ENCODE measurements around the gene CYB5A. TPM values are rescaled to one million over a fixed set of nuclear protein-coding genes. Genes with fewer than 3 reads are reported as not detected.
"Not testable (repeated sequence)": the region's sequence is repeated elsewhere in the genome, so short reads cannot be mapped to it uniquely, and the experiment has no call there.

CYB5A gene
- total RNA-seq, 4 donors from 2014 or later: 34.0 to 236 (median 173) TPM

GRCh38 chr18:74294526-74294925 lies 2.8 kb upstream of the CYB5A start:
- in situ Hi-C loops (cut with MboI; ENCODE audit: low pct_ligation_motif_present in 1 of 4, low pct_unique_long_range_greater_than_20kb in 1 of 4, low sequenced_read_pairs in 3 of 4): no loop called here
- Histone ChIP-seq H3K9me3 (no peaks in the 10 kb centered on the region), H3K36me3 (no peaks in the 10 kb centered on the region), H3K27me3 (no peaks in the 10 kb centered on the region), H3K27ac (no peak overlapping the region), H3K4me1 (peaks cover 0 to 20% (median 15%) of the 10 kb centered on the region in 4 donors), H3K4me3 (no peak overlapping the region)
- TF ChIP-seq POLR2AphosphoS5 (IDR thresholded peaks at IDR 0.05) (no peak), CTCF (IDR thresholded peaks at IDR 0.05) (no peak), EP300 (IDR thresholded peaks at IDR 0.05; ENCODE audit: low read depth) (no peak), POLR2A (IDR thresholded peaks at IDR 0.05) (no peak)
- DNase-seq: no peak
- 85% methylated on average over 8 of the region's 8 CpGs; no CpG with 5 or more reads in 1 of the 2 donors for WGBS, 2 donors (ENCODE audit: low coverage in 1 of 2)
- intact Hi-C loops (cut with DNase I; ENCODE audit: low total_unique reads): loop anchor here (5.0 kb wide), 1 partner anchor 603 kb away; no protein-coding TSS in a partner anchor

- intact Hi-C loops (cut with DNase I; ENCODE audit: low total_unique reads): loop anchor here (5.0 kb wide), 1 partner anchor 604 kb away; no protein-coding TSS in a partner anchor
- peaks cover 0 to 31% (median 18%) of the 10 kb centered on the region in 4 donors for H3K4me1 ChIP-seq
- 88 to 94% methylated on average over 2 to 3 of the region's 3 CpGs for WGBS, 2 donors (ENCODE audit: low coverage in 1 of 2)
- DNase-seq; H3K36me3 ChIP-seq; H3K27me3 ChIP-seq; H3K4me3 ChIP-seq; in situ Hi-C loops (cut with MboI; ENCODE audit: low pct_ligation_motif_present in 1 of 4, low pct_unique_long_range_greater_than_20kb in 1 of 4, low sequenced_read_pairs in 3 of 4); H3K9me3 ChIP-seq: not testable (repeated sequence)
- peak overlapping the region in 3 of 4 donors; percentile 81 to 91 (median 84) for H3K27ac ChIP-seq
Measured at GRCh38 chr18:74292982-74293381, 1.2 kb upstream of the CYB5A start.

GRCh38 chr18:74292541-74292858 lies 737 bp upstream of the CYB5A start:
- TF ChIP-seq POLR2AphosphoS5 (IDR thresholded peaks at IDR 0.05): no peak
- no peak for TF ChIP-seq POLR2A (IDR thresholded peaks at IDR 0.05)
- TF ChIP-seq CTCF (IDR thresholded peaks at IDR 0.05): no peak
- no peaks in the 10 kb centered on the region for H3K9me3 ChIP-seq
- in situ Hi-C loops (cut with MboI; ENCODE audit: low pct_ligation_motif_present in 1 of 4, low pct_unique_long_range_greater_than_20kb in 1 of 4, low sequenced_read_pairs in 3 of 4): no loop called here
- peak overlapping the region; percentile 81 to 91 (median 86) for H3K27ac ChIP-seq
- no peaks in the 10 kb centered on the region for H3K36me3 ChIP-seq
- H3K4me1 ChIP-seq: peaks cover 0 to 31% (median 18%) of the 10 kb centered on the region in 4 donors
- intact Hi-C loops (cut with DNase I; ENCODE audit: low total_unique reads): loop anchor here (5.0 kb wide), 1 partner anchor 605 kb away; no protein-coding TSS in a partner anchor
- H3K4me3 ChIP-seq: peak overlapping the region; percentile 49 to 71 (median 56)
- DNase-seq: no peak
- WGBS, 2 donors (ENCODE audit: low coverage in 1 of 2): 0 to 9% methylated on average over 1 to 4 of the region's 4 CpGs
- H3K27me3 ChIP-seq: no peaks in the 10 kb centered on the region

- 1% methylated on average over 24 of the region's 30 CpGs; no CpG with 5 or more reads in 1 of the 2 donors for WGBS, 2 donors (ENCODE audit: low coverage in 1 of 2)
- peak overlapping the region; percentile 52 to 96 (median 66) for H3K4me3 ChIP-seq
- no peak for DNase-seq
- intact Hi-C loops (cut with DNase I; ENCODE audit: low total_unique reads): loop anchor here (5.0 kb wide), 1 partner anchor 606 kb away; no protein-coding TSS in a partner anchor
- H3K27me3 ChIP-seq: no peaks in the 10 kb centered on the region
- in situ Hi-C loops (cut with MboI; ENCODE audit: low pct_ligation_motif_present in 1 of 4, low pct_unique_long_range_greater_than_20kb in 1 of 4, low sequenced_read_pairs in 3 of 4): no loop called here
- no peaks in the 10 kb centered on the region for H3K36me3 ChIP-seq
- TF ChIP-seq CTCF (IDR thresholded peaks at IDR 0.05) (peak in 2 of 5 experiments; percentile 3 to 7), POLR2A (IDR thresholded peaks at IDR 0.05) (no peak)
- peak overlapping the region; percentile 81 to 91 (median 86) for H3K27ac ChIP-seq
- H3K4me1 ChIP-seq: peaks cover 0 to 31% (median 18%) of the 10 kb centered on the region in 4 donors
- no peaks in the 10 kb centered on the region for H3K9me3 ChIP-seq
Measured at GRCh38 chr18:74291472-74291770, 342 bp downstream of the CYB5A start.
